ENCODE data around the gene JARID2.

The JARID2 gene

DNA sequence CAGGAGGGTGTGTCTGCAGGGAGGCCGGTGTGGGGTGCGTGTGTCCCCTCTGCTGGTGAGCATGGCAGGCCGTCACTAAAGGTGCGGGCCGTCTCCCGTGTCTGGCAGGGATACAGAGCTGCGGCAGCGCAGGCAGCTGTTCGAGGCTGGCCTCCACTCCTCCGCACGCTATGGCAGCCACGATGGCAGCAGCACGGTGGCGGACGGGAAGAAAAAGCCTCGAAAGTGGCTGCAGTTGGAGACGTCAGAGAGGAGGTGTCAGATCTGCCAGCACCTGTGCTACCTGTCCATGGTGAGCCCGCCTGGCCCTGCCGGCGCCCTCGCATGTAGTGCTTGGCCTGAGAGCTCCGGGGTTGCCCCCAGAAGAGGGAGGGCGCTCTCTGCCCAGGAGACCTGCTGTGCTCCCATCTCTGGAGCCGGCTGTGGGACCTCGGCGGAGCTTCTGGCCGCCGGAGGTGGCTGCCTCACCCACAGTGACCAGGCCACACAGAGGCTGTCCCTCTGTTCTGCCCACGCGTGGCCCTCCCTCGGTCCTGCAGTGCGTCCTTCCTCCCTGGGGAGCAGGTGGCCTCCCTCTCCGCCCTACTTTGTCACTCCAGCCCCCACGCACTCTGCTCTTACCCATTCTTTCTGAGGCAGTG, 267.4 kb downstream of the JARID2 start:
- no peak for DNase-seq

DNA sequence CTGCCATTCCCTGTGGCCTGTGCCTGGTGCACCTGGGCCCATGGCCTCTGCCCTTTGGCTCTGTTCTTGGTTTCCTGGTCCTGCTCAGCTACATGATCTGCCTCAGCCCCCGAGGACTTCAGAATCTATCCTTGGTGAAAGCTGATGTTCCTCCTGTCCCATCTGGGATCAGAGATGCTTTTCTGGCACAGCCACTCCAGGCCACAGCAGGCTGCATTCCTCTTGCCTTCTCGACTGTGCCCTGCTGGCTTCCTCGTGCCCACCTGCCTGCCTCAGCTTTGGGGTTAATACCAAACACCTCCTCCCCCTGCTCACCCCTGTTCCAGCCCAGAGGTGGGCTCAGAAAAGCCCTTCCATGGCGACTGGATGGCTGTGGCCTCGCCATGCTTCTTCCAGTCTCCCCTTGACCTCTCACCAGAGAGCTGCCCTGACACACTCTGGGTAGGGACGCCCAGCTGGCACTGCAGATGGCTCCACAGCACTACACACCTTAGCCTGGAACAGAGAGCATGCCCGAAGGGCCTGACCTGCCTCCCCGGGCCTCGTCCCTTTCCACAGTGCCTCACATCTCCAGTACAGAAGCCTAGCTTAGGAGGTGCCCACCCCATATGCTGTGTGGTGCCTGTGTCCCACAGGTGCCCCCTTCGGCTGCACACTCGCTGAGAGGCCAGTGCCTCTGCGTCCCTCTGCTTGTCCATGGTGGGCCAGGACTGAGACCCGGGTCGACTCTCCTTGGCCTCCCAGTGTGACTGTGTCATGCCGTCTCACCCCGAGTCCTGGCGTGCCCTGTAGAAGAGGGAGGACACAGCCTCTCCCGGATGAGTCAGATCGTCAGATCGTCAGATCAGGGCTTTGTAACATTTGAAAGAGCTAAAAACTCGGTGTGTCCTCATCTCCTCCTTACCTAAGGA, 268.2 kb downstream of the JARID2 start:
- no peak for DNase-seq

GRCh38 chr6:15515226-15515625, 269.4 kb downstream of the JARID2 start:
- no peak for DNase-seq

DNA sequence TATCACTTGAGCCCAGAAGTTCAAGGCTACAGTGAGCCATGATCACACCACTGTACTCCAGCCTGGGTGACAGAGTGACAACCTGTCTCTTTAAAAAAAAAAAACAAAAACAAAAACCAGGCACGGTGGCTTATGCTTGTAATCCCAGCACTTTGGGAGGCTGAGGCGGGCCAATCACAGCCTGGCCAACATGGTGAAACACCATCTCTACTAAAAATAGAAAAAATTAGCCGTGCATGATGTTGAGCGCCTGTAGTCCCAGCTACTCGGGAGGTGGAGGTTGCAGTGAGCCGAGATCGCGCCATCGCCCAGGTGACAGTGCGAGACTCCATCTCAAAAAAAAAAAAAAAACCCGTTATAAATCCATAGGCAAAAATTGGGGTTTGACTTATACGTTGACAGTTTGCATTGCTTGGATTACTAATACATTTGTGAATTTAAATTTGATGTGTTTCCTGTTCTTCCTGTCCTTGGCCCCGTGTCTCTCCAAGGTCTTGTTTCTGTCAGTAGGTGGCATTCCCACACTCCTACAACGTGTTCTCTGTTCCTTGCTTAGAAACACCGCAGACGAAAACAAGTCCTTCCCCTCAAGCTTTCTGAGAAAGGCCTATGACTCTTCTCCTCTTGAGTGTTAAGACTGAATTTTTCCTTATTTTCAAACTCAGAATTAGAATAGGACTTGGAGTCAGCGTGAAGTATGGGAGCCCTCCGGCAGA, 269.9 kb downstream of the JARID2 start:
- no peak for DNase-seq

GRCh38 chr6:15516378-15516777, 270.5 kb downstream of the JARID2 start:
- no peak for DNase-seq

DNA sequence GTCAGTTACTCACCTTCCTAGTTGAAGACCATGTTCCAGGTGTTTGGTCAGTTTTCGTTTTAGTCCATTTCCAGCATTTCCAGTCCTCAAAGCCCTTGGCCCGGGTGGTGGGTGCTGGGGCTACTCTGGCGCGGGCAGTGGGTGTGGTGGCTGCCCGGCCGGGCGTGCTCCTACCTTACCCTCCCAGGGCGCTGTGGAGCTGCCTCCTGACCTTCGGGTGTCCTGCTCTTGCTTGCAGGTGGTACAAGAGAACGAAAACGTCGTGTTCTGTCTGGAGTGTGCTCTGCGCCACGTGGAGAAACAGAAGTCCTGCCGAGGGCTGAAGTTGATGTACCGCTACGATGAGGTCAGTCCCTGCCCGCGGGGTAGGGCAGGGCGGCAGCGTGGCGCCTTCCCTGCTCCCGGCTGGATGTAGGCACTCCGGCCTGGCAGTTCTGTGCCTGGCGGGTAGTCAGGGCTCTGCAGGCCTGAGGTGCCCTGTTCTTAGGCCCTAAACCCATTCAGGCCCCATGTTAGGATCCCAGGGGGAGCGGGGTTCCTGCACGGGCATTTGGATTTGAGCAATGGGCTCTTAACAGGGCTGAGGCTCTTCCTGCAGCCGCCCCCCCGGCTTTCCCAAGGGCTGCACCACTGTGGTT, 271.2 kb downstream of the JARID2 start:
- no peak for DNase-seq

GRCh38 chr6:15517600-15517999, 271.7 kb downstream of the JARID2 start:
- DNase-seq, result no peak

DNA sequence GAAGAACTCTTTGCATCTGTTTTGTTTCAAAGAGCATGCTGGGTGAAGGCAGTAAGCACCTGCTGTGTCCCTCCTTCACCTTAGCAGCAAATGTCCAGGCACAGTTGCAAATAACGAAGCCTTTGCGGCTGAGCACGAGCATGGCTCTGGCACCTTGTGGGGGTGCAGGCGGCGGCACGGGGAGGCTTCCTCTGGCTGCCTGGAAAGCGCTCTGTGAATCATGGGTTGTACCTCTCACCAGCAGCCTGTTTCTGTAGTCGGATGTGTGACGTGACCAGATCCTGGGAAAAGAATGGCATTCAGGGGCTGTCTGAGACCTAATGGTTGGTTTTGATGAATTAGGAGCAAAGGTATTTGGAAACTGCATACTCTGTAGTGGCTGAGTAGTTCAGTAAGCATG, 272.2 kb downstream of the JARID2 start:
- peak; percentile 77 for DNase-seq

DNA sequence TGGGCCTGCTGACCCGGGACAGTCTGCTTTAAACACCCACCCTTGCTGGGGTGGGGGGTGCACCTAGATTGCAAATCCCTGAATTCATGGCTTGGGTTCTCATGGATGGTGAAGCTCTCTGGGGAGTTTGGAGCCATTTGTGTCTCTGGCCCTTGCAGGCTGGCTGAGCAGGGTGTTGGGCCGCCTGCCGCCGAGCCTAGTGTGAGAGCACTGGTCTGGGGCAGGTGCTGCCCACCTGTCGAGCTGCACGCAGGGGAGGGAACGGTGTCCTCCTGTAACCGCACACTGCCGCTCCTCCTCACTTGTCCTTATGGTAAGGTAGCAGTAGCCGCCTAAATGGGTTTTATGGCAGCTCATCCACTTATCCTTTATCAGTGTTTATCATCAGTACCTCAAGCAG, 273.0 kb downstream of the JARID2 start:
- no peak for DNase-seq

- DNase-seq, result no peak
Observed at GRCh38 chr6:15519681-15520080, 273.8 kb downstream of the JARID2 start.

DNA sequence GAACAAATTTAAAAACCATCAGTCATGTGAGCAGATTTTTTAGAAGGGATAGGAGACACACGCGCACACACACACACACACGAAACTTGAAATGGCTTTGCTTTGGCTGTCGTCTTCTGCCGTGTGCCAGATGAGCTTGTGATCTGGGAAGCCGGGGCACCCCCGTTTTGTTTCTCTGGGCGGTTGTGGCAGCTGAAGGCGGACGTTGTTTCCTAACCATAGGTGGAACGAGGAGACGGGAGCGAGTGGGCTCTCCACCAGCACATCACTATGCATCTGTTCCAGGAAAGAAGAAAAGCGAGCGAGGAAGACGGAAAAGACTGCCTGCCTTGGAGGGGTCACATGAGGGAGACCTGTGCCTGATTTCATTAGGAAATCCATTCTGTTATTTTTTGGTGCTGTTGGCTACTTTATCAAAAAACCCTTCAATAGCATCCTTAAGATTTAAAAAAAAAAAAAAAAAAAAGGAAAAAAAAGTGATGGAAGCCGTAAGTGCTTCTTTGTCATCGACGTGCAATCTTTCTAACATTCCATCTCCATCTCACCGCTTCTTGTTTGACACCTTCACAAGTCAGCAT, 274.8 kb downstream of the JARID2 start:
- DNase-seq, result no peak

DNA sequence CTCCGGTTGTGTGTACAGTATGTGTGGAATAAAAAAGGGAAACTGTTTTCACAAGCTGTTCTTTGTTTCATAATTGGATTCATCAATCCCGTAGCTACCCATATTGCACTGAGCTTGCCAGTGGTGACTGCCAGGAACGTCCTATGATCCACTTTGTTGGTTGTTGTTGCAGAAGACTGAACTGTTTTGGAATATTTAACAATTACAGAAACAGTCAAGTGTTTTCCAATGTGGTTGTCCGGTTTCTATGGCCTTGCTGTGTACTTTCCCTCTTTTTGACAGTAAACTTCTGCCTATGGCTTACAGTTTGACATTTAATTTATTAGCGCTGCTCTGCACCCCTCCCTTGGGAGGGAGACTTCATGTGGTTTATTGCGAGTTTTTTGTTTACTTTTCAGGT, 275.7 kb downstream of the JARID2 start:
- no peak for DNase-seq

DNA sequence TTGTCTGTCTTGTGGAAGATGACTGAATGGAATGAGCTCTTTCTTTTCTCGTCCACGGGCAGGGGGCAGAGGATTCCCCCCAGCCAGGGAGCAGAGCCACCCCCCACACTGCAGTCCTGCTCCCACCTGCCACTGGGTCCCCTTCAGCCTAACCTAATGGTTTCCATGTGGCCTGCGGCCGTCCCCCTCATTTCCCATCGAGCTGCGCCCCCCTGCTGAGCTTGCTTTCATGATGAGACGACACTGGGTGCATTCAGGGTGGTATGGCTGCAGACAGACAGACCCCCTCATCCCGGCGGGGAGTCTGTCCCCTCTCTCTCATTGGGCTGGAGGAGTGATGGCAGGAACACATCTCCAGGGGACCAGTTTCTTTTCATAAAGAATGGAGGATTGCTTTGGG, 276.2 kb downstream of the JARID2 start:
- DNase-seq, result peak; percentile 34

DNA sequence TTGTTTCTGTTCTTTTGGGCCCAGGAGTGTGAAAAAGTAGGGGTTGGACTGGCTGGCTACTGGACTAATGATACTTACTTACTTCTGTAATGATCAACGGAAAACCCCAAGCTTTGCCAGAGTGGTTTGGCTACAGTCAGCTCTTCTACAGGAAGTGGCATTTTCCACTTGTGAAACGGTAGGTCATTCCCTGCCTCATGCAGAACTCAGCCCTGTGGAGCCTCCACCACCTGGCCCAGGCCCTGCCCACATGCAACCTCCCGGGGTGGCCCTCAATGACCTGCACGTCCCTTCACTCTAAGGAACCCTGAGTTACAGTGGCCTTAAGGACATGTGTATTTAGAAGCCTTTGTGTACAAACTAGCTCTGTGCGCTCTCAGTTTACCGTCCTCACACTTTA, 276.6 kb downstream of the JARID2 start:
- peak; percentile 43 for DNase-seq

GRCh38 chr6:15522856-15523529, 277.1 kb downstream of the JARID2 start:
- peak; percentile 49 for DNase-seq

DNA sequence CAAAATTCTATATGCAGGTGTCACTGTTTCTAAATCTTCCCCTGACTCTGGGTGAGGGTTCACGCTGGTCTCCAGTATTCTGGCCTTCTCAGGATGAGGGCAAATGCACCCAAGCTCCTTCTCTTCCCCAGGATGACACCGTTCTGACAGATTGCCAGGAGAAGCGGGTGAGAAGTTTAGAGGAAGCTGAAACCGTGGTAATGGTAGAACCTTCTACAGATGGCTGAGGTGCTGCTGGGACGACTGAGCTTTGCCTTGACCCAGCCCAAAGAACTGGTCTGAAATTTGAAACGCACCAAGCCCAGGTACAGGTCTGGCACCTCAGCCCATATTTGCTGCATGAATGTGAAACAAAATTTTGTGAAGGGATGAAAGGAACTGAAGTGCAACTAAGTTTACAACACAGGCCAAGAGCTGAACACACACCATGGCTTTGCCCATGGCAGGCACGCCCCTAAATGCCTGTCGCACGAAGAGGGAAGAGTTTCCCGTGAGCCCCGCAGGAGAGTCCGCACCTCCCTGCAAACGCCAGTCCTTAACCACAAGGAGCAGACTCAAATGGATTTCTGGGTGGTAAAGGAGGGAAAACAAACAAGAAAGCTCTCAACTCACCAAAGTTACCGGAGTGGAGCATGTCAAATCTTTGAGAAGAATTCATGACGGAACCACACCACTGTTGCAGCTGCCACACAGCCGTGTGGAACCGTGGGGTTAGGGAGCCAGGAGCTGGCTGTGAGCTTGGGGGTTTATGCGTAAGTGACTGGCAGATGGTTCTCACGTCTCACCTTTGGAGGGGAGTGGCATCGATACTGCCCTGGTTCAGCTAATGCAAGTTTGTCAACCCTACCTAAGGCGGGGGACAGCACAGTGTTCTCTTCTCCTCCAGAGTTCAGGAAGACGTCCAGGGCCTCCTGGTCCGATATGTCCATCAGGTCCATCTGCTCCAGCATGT, 278.1 kb downstream of the JARID2 start:
- DNase-seq, result peak; percentile 48

DNA sequence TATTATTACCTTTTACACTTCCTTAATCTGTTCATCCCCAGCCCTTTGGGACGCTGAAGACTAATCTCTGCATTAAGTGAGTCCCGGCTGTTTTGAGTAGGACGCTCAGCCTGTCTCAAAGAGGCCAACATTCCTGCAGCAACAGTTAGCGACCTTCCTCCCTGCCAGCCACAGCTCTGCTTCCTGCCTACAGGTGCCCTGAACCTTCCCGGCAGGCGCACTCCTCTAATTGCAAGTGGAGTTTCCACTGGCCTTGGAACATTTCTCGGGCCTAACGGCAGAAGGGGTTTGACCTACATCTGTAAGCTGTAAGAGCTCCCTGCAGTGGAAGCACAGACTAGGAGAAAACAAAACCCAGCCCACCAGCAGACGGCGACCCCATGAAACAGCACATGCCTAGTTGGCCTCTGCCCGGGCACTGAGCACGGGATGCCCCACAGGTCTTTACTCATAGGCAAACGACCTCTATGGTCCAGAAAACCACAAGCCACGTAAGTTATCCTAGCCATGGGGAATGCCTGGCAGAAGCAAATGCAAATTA, 279.1 kb downstream of the JARID2 start:
- DNase-seq, result peak; percentile 35

GRCh38 chr6:15526212-15526701, 280.4 kb downstream of the JARID2 start:
- DNase-seq, result peak; percentile 47

- peak; percentile 29 for DNase-seq
Observed at GRCh38 chr6:15527838-15528617, 282.2 kb downstream of the JARID2 start.

DNA sequence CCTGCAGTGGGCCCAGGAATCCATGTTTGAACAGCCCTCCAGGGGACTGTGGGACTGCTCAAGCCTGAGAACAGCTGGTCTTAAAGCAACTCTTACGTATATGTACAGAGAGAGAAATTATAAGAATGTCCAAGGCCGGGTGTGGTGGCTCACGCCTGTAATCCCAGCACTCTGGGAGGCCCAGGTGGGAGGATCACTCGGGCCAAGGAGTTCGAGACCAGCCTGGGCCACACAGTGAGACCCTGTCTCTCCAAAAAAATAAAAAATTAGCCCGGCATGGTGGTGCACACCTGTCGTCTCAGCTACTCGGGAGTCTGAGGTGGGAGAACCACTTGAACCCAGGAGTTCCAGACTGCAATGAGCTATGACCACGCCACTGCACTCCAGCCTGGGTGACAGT, 283.0 kb downstream of the JARID2 start:
- peak; percentile 35 for DNase-seq

Measured in islet precursor cell (in vitro differentiated cells).